ENCODE data around the gene GRHL1. TPM values are rescaled to one million over a fixed set of nuclear protein-coding genes. Genes with fewer than 3 reads are reported as not detected.

The GRHL1 gene
- total and polyA plus RNA-seq, 2 of the 4 experiments (the other 2 are of a cell fraction), result 0.18 to 0.21 TPM

DNA sequence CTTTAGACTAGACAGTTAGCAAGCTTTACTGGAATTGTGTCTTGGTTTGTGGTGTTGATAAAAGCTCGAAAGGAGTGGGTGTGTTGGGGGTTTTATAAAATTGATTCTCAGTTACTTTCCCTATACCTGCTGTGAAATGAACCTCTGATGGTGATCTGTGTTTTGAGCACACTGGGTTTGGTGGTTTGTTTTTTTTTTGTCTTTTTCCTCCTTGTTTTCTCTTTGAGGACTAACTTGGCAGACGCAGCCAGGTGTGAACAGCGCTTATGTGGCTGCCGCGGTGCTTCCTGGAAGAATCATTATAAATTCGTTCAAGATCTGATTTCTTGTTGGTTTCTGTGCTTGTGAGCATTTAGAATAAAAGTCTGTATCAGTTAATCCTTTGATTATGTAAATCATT is 28.5 kb downstream of the GRHL1 start:
- Histone ChIP-seq H2BK5ac (ENCODE audit: low read depth, low read length, poor library complexity, severe bottlenecking) (no peak overlapping the region), H2AK5ac (ENCODE audit: low read depth, low read length) (no peak overlapping the region), H3K56ac (ENCODE audit: extremely low read depth, insufficient read depth, low read length) (no peak overlapping the region), H2AK9ac (replicated peaks; ENCODE audit: low read depth, low read length, poor library complexity) (no peak overlapping the region), H4K8ac (ENCODE audit: low read depth in 2 of 2, low read length in 2 of 2) (no peak overlapping the region), H3K4me2 (ENCODE audit: low read depth, low read length) (no peak overlapping the region), H4K91ac (ENCODE audit: insufficient read depth, low read depth, low read length) (no peak overlapping the region), H2BK120ac (ENCODE audit: low read depth, low read length) (no peak overlapping the region), H3K27me3 (ENCODE audit: control insufficient read depth, insufficient read depth, low read length) (no peaks in the 10 kb centered on the region), H3K9me1 (ENCODE audit: insufficient read depth, low read length) (peaks cover 13% of the 10 kb centered on the region), H3K18ac (ENCODE audit: low read depth, low read length) (no peak overlapping the region), H4K5ac (ENCODE audit: low read depth, low read length) (no peak overlapping the region), H2BK20ac (ENCODE audit: low read depth, low read length) (no peak overlapping the region), H3K14ac (replicated peaks; ENCODE audit: low read depth, low read length) (no peak overlapping the region), H2AFZ (replicated peaks; ENCODE audit: low read length, poor library complexity) (no peak overlapping the region), H3K27ac (ENCODE audit: insufficient read depth, low read length) (no peak overlapping the region), H3K23ac (ENCODE audit: low read depth, low read length) (no peak overlapping the region), H3K9me3 (ENCODE audit: control insufficient read depth, insufficient read depth, low read length) (no peaks in the 10 kb centered on the region), H3K79me1 (ENCODE audit: low read depth in 1 of 2, low read length in 2 of 2) (no peaks in the 10 kb centered on the region), H3K9ac (ENCODE audit: low read depth, low read length) (no peak overlapping the region), H3K4ac (ENCODE audit: low read depth, low read length) (no peak overlapping the region), H4K20me1 (ENCODE audit: insufficient read depth, low read length) (no peaks in the 10 kb centered on the region), H2BK15ac (ENCODE audit: low read depth, low read length) (no peak overlapping the region), H3K36me3 (ENCODE audit: control insufficient read depth, insufficient read depth, low read length) (no peaks in the 10 kb centered on the region), H3K4me3 (ENCODE audit: insufficient read depth, low read depth, low read length) (no peak overlapping the region), H3K4me1 (ENCODE audit: control insufficient read depth, insufficient read depth, low read length) (peaks cover 16% of the 10 kb centered on the region)
- POLR2A ChIA-PET (ENCODE audit: unreplicated experiment), result no interaction called here
- DNase-seq (no peak), ATAC-seq (ENCODE audit: low read depth) (no peak)
- TF ChIP-seq MAFK (IDR thresholded peaks at IDR 0.05; ENCODE audit: low read depth, low read length) (no peak), NFE2L2 (IDR thresholded peaks at IDR 0.05; ENCODE audit: low read depth, low read length) (no peak), RAD21 (IDR thresholded peaks at IDR 0.05; ENCODE audit: low read length) (no peak), BHLHE40 (IDR thresholded peaks at IDR 0.05; ENCODE audit: low read depth, low read length) (no peak), CEBPB (IDR thresholded peaks at IDR 0.05; ENCODE audit: low read depth, low read length) (no peak), MAZ (IDR thresholded peaks at IDR 0.05; ENCODE audit: borderline replicate concordance, low read depth, low read length) (no peak), RCOR1 (IDR thresholded peaks at IDR 0.05; ENCODE audit: insufficient replicate concordance, low read length) (no peak), CHD1 (IDR thresholded peaks at IDR 0.05; ENCODE audit: low read depth, low read length) (no peak), RFX5 (IDR thresholded peaks at IDR 0.05; ENCODE audit: low read depth, low read length) (no peak), SMC3 (IDR thresholded peaks at IDR 0.05; ENCODE audit: low read depth, low read length) (no peak), ELK1 (IDR thresholded peaks at IDR 0.05; ENCODE audit: borderline replicate concordance, low read depth, low read length) (no peak), FOS (IDR thresholded peaks at IDR 0.05; ENCODE audit: low read depth, low read length) (no peak), POLR2A (IDR thresholded peaks at IDR 0.05; ENCODE audit: low read depth, low read length) (no peak), MXI1 (IDR thresholded peaks at IDR 0.05; ENCODE audit: borderline replicate concordance, low read depth, low read length) (no peak)
- TF ChIP-seq, protein P1, sequence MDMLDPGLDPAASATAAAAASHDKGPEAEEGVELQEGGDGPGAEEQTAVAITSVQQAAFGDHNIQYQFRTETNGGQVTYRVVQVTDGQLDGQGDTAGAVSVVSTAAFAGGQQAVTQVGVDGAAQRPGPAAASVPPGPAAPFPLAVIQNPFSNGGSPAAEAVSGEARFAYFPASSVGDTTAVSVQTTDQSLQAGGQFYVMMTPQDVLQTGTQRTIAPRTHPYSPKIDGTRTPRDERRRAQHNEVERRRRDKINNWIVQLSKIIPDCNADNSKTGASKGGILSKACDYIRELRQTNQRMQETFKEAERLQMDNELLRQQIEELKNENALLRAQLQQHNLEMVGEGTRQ (IDR thresholded peaks at IDR 0.05; ENCODE audit: low read depth, low read length), result no peak
- TF ChIP-seq, protein P2, sequence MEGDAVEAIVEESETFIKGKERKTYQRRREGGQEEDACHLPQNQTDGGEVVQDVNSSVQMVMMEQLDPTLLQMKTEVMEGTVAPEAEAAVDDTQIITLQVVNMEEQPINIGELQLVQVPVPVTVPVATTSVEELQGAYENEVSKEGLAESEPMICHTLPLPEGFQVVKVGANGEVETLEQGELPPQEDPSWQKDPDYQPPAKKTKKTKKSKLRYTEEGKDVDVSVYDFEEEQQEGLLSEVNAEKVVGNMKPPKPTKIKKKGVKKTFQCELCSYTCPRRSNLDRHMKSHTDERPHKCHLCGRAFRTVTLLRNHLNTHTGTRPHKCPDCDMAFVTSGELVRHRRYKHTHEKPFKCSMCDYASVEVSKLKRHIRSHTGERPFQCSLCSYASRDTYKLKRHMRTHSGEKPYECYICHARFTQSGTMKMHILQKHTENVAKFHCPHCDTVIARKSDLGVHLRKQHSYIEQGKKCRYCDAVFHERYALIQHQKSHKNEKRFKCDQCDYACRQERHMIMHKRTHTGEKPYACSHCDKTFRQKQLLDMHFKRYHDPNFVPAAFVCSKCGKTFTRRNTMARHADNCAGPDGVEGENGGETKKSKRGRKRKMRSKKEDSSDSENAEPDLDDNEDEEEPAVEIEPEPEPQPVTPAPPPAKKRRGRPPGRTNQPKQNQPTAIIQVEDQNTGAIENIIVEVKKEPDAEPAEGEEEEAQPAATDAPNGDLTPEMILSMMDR (conservative IDR thresholded peaks at IDR 0.05; ENCODE audit: low read depth, low read length), result no peak
- intact Hi-C loops (cut with micrococcal nuclease), result no loop called here
- CTCF ChIA-PET, result no interaction called here
- in situ Hi-C loops (cut with MboI; ENCODE audit: low sequenced_read_pairs), result no loop called here
- WGBS, 2 experiments (ENCODE audit: extremely low coverage in 2 of 2, insufficient read length in 1 of 2), result no CpG with 5 or more reads among the region's 6 CpGs
- BruUV-seq (replicated peaks), result no TSS peak
- dilution Hi-C loops (cut with HindIII; ENCODE audit: low sequenced_read_pairs, unreplicated experiment), result no loop called here

Data from IMR-90 (cell line).